Spleen (tissue), 11 donors: ENCODE measurements around the gene RAB28. TPM values are rescaled to one million over a fixed set of nuclear protein-coding genes. Genes with fewer than 3 reads are reported as not detected.
"Not testable (repeated sequence)": the region's sequence is repeated elsewhere in the genome, so short reads cannot be mapped to it uniquely, and the experiment has no call there.

Experiments used
- DNase-seq: peaks from one replicate; pipeline ENCODE4 v3.0.0-alpha.2; 2020
- H3K27ac ChIP-seq, 8 donors: fragments of 200-600 bp; sonication (generic) in 7 of 8; 1 replicate in 4 of 8; 2 replicates in 4 of 8; pipeline versions ENCODE4 v1.5.0 to v1.8.0; 2016 to 2021; ENCODE audit warnings: inconsistent platforms in 4 of 8, mild to moderate bottlenecking in 4 of 8, moderate library complexity in 1 of 8
- H3K27me3 ChIP-seq, 7 donors: fragments of 200-600 bp; sonication (generic) in 6 of 7; replicated peaks in 1 of 7; 1 replicate in 4 of 7; 2 replicates in 3 of 7; pipeline versions ENCODE4 v1.5.0 to v1.8.0; 2016 to 2021; ENCODE audit warnings: inconsistent platforms in 3 of 7, mild to moderate bottlenecking in 1 of 7
- H3K36me3 ChIP-seq, 6 donors: fragments of 200-600 bp; sonication (generic) in 5 of 6; 1 replicate in 4 of 6; 2 replicates in 2 of 6; pipeline versions ENCODE4 v1.5.0 to v1.8.0; 2016 to 2021; ENCODE audit warnings: inconsistent platforms in 2 of 6
- H3K4me1 ChIP-seq, 6 donors: fragments of 200-600 bp; sonication (generic) in 5 of 6; 1 replicate in 3 of 6; 2 replicates in 3 of 6; pipeline versions ENCODE4 v1.5.0 to v1.8.0; 2016 to 2021; ENCODE audit warnings: inconsistent platforms in 3 of 6
- H3K4me3 ChIP-seq, 8 donors: fragments of 200-600 bp; sonication (generic) in 7 of 8; 1 replicate in 4 of 8; 2 replicates in 4 of 8; pipeline versions ENCODE4 v1.5.0 to v1.8.0; 2016 to 2021; ENCODE audit warnings: inconsistent platforms in 4 of 8, mild to moderate bottlenecking in 4 of 8, moderate library complexity in 2 of 8
- H3K9me3 ChIP-seq, 8 donors: fragments of 200-600 bp; sonication (generic) in 7 of 8; 1 replicate in 4 of 8; 2 replicates in 4 of 8; pipeline versions ENCODE4 v1.5.0 to v1.8.0; 2016 to 2021; ENCODE audit warnings: inconsistent platforms in 4 of 8
- POLR2A ChIP-seq, 3 donors: fragments of 450-650 bp; IDR thresholded peaks; one replicate each; pipeline ENCODE4 v1.5.1; 2017; ENCODE audit warnings: antibody characterized with exemption in 3 of 3, mild to moderate bottlenecking in 1 of 3
- POLR2AphosphoS5 ChIP-seq, 3 donors: sonication (generic); formaldehyde crosslinking; IDR thresholded peaks; one replicate each; pipeline ENCODE4 v1.5.1; 2017; ENCODE audit warnings: antibody characterized with exemption in 3 of 3
- WGBS, 5 donors: extraction: QIAGEN DNeasy Blood & Tissue Kit in 3 of 5; methylation state at CpG; one replicate each; pipeline versions ENCODE4 v1.1.5 to v1.1.7; 2013 to 2018; 5-methylcytosine and 5-hydroxymethylcytosine counted together
- intact Hi-C: fragments of 100-400 bp; cut with DNase I; formaldehyde crosslinking; loops from one replicate; pipeline ENCODE4 v1.15.0; 2023; ENCODE audit warnings: low total_unique reads
- polyA plus RNA-seq, 3 donors: library from polyadenylated mRNA; stranded (reverse); fragments of 200-250 nt; gene quantifications; one replicate each; pipeline ENCODE4 v1.2.1, GENCODE V29; 2013
- total RNA-seq, 7 donors: library from RNA; depleted of rRNA in 3 of 7; stranded (reverse); fragments of >200 nt in 3 of 7; fragmentation: NEBNext Ultra II Directional in 4 of 7; extraction: Animal tissue kit (Norgen Biotek cat#: 25700) in 4 of 7; gene quantifications; one replicate each; pipeline versions ENCODE4 v1.1.0 to v1.2.1, GENCODE V29; 2016 to 2021
- TF ChIP-seq, protein P1 (sequence below), 11 experiments: fragments of 200-600 bp in 7 of 11; fragments of 450-650 bp in 4 of 11; sonication (generic) in 4 of 11; IDR thresholded peaks in 8 of 11; conservative IDR thresholded peaks in 3 of 11; 1 replicate in 7 of 11; 2 replicates in 4 of 11; pipeline versions ENCODE4 v1.4.0 to v1.8.0; 2016 to 2021; ENCODE audit warnings: antibody characterized with exemption in 11 of 11, inconsistent platforms in 4 of 11, mild to moderate bottlenecking in 1 of 11
- donor health status: healthy with polysubstance abuse.
- donor health status: DM: no; HTN: no; CAD: no; lungs with moderate emphysema.
- donor health status: DM: no; HTN: no; CAD: no.
- donor health status: Bipolar disorder and iron deficiency.
- donor health status: healthy.
- donor health status: DM: no; HTN: no; CAD: no.
- donor health status: DM: yes; HTN: yes; CAD: no.

RAB28 gene
- total and polyA plus RNA-seq, 10 donors = 9.9 to 23.4 (median 18.3) TPM

DNA sequence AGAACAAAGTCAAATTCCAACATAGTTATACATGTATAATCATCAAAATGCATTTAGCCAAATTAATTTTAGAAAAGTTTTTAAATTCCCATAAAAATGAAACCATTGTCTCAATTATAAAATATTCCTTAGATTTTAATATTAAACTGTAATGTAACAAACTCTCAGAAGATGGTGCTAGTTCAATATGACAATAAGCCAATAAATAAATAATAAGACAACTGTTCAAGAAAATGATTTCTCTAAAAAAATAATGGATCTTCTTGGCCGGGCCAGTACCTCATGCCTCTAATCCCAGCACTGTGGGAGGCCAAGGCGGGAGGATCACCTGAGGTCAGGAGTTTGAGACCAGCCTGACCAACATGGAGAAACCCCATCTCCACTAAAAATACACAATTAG lies 80.3 kb downstream of the RAB28 start:
- intact Hi-C loops = no loop called here
- H3K9me3 ChIP-seq = peaks cover 0 to 10% (median 5%) of the 10 kb centered on the region in 8 donors
- peaks cover 0 to 4% (median 0%) of the 10 kb centered on the region in 6 donors for H3K36me3 ChIP-seq
- no peak for DNase-seq
- TF ChIP-seq, protein P1, sequence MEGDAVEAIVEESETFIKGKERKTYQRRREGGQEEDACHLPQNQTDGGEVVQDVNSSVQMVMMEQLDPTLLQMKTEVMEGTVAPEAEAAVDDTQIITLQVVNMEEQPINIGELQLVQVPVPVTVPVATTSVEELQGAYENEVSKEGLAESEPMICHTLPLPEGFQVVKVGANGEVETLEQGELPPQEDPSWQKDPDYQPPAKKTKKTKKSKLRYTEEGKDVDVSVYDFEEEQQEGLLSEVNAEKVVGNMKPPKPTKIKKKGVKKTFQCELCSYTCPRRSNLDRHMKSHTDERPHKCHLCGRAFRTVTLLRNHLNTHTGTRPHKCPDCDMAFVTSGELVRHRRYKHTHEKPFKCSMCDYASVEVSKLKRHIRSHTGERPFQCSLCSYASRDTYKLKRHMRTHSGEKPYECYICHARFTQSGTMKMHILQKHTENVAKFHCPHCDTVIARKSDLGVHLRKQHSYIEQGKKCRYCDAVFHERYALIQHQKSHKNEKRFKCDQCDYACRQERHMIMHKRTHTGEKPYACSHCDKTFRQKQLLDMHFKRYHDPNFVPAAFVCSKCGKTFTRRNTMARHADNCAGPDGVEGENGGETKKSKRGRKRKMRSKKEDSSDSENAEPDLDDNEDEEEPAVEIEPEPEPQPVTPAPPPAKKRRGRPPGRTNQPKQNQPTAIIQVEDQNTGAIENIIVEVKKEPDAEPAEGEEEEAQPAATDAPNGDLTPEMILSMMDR (IDR thresholded peaks at IDR 0.05 in 8 of 11, conservative IDR thresholded peaks at IDR 0.05 in 3 of 11) = no peak
- no peak for TF ChIP-seq POLR2A (IDR thresholded peaks at IDR 0.05)
- H3K4me3 ChIP-seq = no peak overlapping the region
- WGBS, 5 donors = 82 to 92% (median 88%) methylated on average over 2 of the region's 2 CpGs
- H3K27me3 ChIP-seq = no peaks in the 10 kb centered on the region
- H3K4me1 ChIP-seq = no peaks in the 10 kb centered on the region
- H3K27ac ChIP-seq = no peak overlapping the region

DNA sequence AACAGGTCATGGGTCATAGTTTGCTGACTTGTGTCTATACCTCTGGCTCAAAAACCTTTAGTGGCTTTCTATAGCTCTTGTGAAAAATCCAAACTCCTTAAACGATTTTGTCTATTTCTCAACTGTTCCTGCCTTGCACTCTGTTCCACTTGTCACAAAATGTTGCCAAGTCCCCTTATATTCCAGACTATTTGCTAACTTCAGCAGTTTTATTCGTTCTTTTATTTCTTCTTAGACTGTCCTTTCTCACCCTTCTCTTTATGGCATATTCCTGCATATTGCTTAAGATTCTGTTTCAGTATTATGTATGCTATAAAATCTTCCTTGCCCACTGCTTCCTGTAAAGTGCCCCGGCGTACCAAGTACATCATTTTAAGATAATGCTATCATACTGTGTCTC lies 80.8 kb downstream of the RAB28 start:
- DNase-seq = no peak
- Histone ChIP-seq H3K27ac (no peak overlapping the region), H3K4me1 (no peaks in the 10 kb centered on the region), H3K36me3 (peaks cover 0 to 4% (median 0%) of the 10 kb centered on the region in 6 donors), H3K9me3 (peaks cover 0 to 10% (median 5%) of the 10 kb centered on the region in 8 donors), H3K27me3 (no peaks in the 10 kb centered on the region), H3K4me3 (no peak overlapping the region)
- WGBS, 5 donors = 81 to 90% (median 82%) methylated on average over 4 of the region's 4 CpGs
- TF ChIP-seq POLR2A (IDR thresholded peaks at IDR 0.05) (no peak), POLR2AphosphoS5 (IDR thresholded peaks at IDR 0.05) (no peak)
- TF ChIP-seq, protein P1 (IDR thresholded peaks at IDR 0.05 in 8 of 11, conservative IDR thresholded peaks at IDR 0.05 in 3 of 11) = no peak
- intact Hi-C loops = no loop called here

DNA sequence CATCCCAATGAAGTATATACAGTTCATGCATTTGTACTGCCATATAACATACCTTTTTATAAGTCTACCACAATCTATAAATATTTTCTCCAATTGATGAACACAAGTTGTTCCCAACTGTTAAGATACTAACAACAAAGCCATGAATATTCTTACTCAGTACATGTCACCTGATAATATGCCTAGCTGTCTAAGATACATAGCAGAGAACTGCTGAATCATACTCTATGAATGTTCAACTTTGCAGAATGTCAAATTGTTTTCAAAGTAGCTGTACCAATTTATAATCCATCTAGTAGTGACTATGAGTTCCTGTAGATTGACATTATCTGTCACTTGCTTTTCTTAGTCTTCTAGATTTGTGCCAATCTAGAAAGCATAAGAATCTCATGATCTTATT lies 84.9 kb downstream of the RAB28 start:
- no peak overlapping the region for H3K27ac ChIP-seq

DNA sequence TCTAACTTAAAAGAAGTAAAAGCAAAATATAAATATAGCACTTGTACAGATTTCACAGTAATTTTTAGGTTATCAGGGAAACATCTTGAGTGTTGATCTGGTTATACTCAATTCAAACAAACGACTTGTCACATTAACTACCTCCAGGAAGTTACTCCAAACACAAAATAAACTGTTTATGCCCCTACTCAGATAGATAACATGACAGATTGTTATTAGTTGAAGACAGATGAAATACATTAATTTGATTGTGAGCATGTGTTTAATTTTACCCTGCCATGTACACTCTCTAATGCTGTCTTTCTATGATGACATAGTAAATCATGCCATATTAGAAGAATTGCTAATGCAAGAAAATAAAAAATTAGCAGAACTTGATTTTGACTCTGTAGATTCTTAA lies 88.0 kb downstream of the RAB28 start:
- DNase-seq = no peak
- Histone ChIP-seq H3K4me3 (no peak overlapping the region), H3K4me1 (peaks cover 0 to 4% (median 0%) of the 10 kb centered on the region in 6 donors), H3K9me3 (peaks cover 0 to 9% (median 6%) of the 10 kb centered on the region in 8 donors), H3K27ac (no peak overlapping the region), H3K27me3 (no peaks in the 10 kb centered on the region), H3K36me3 (no peaks in the 10 kb centered on the region)
- intact Hi-C loops = no loop called here
- 23 to 45% (median 31%) methylated on average over 1 of the region's 1 CpG for WGBS, 5 donors
- TF ChIP-seq POLR2AphosphoS5 (IDR thresholded peaks at IDR 0.05) = no peak
- TF ChIP-seq POLR2A (IDR thresholded peaks at IDR 0.05) = no peak
- TF ChIP-seq, protein P1 (IDR thresholded peaks at IDR 0.05 in 8 of 11, conservative IDR thresholded peaks at IDR 0.05 in 3 of 11) = no peak

More for the DNA sequence above, 84.9 kb downstream of the RAB28 start:
- Histone ChIP-seq H3K9me3 (no peaks in the 10 kb centered on the region), H3K4me3 (no peak overlapping the region), H3K4me1 (peaks cover 0 to 4% (median 0%) of the 10 kb centered on the region in 6 donors), H3K27me3 (no peaks in the 10 kb centered on the region), H3K36me3 (no peaks in the 10 kb centered on the region)
- no peak for DNase-seq
- intact Hi-C loops = no loop called here
- TF ChIP-seq, protein P1 (IDR thresholded peaks at IDR 0.05 in 8 of 11, conservative IDR thresholded peaks at IDR 0.05 in 3 of 11) = no peak
- TF ChIP-seq POLR2A (IDR thresholded peaks at IDR 0.05) (no peak), POLR2AphosphoS5 (IDR thresholded peaks at IDR 0.05) (no peak)

DNA sequence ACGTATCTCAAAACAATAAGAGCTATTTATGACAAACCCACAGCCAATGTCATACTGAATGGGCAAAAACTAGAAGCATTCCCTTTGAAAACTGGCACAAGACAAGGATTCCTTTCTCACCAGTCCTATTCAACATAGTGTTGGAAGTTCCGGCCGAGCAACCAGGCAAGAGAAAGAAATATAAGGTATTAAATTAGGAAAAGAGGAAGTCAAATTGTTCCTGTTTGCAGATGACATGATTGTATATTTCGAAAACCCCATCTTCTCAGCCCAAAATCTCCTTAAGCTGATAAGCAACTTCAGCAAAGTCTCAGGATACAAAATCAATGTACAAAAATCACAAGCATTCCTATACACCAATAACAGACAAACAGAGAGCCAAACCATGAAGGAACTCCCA lies 94.2 kb downstream of the RAB28 start:
- intact Hi-C loops, H3K27me3 ChIP-seq, DNase-seq, H3K36me3 ChIP-seq, H3K4me1 ChIP-seq, H3K27ac ChIP-seq, H3K4me3 ChIP-seq: not testable (repeated sequence)
- 77 to 86% (median 82%) methylated on average over 4 of the region's 4 CpGs for WGBS, 5 donors
- H3K9me3 ChIP-seq = peaks cover 0 to 17% (median 13%) of the 10 kb centered on the region in 8 donors
